NCI-H146 (cell line): ENCODE data around the gene COL27A1.

ENCODE experiments used
- DNase-seq: peaks from one replicate; lab custom pipeline; 2025; lab: John Stamatoyannopoulos, UW

The COL27A1 gene

GRCh38 chr9:114342755-114343440 lies 187.6 kb downstream of the COL27A1 start:
- DNase-seq: no peak

- DNase-seq: no peak
Measured at GRCh38 chr9:114343471-114344187, 188.3 kb downstream of the COL27A1 start.

- no peak for DNase-seq
Measured at GRCh38 chr9:114344188-114344566, 188.8 kb downstream of the COL27A1 start.

GRCh38 chr9:114344692-114345091 lies 189.4 kb downstream of the COL27A1 start:
- no peak for DNase-seq

- DNase-seq: no peak
Measured at GRCh38 chr9:114345493-114346065, 190.2 kb downstream of the COL27A1 start.

GRCh38 chr9:114346146-114346545 lies 190.8 kb downstream of the COL27A1 start:
- DNase-seq: no peak

GRCh38 chr9:114347675-114348074 lies 192.3 kb downstream of the COL27A1 start:
- DNase-seq: no peak

GRCh38 chr9:114348261-114348905 lies 193.0 kb downstream of the COL27A1 start:
- DNase-seq: no peak

- DNase-seq: no peak
Measured at GRCh38 chr9:114348906-114349482, 193.7 kb downstream of the COL27A1 start.

GRCh38 chr9:114349713-114350480 lies 194.6 kb downstream of the COL27A1 start:
- DNase-seq: no peak

GRCh38 chr9:114350636-114351401 lies 195.5 kb downstream of the COL27A1 start:
- DNase-seq: no peak

GRCh38 chr9:114351932-114352331 lies 196.6 kb downstream of the COL27A1 start:
- no peak for DNase-seq

GRCh38 chr9:114355821-114356220 lies 200.5 kb downstream of the COL27A1 start:
- DNase-seq: no peak

- no peak for DNase-seq
Measured at GRCh38 chr9:114356792-114357191, 201.5 kb downstream of the COL27A1 start.

- no peak for DNase-seq
Measured at GRCh38 chr9:114357360-114357759, 202.0 kb downstream of the COL27A1 start.

GRCh38 chr9:114357911-114358328 lies 202.6 kb downstream of the COL27A1 start:
- DNase-seq: no peak

- DNase-seq: no peak
Measured at GRCh38 chr9:114359801-114360200, 204.5 kb downstream of the COL27A1 start.

- DNase-seq: no peak
Measured at GRCh38 chr9:114361542-114361941, 206.2 kb downstream of the COL27A1 start.
